AG20443 (cell line): ENCODE results near the gene SSTR4.
"Not testable (repeated sequence)": the region's sequence is repeated elsewhere in the genome, so short reads cannot be mapped to it uniquely, and the experiment has no call there.

ENCODE experiments used
- DNase-seq: peaks from one replicate; pipeline ENCODE4 v3.0.0; 2012; ENCODE audit warnings: low spot score, mixed read lengths

SSTR4 gene

GRCh38 chr20:23018941-23019340, 16.2 kb upstream of the SSTR4 start:
- DNase-seq, result no peak

- DNase-seq, result no peak
These were observed 15.7 kb upstream of the SSTR4 start for GRCh38 chr20:23019403-23019802.

- DNase-seq, result no peak
These were observed 14.7 kb upstream of the SSTR4 start for GRCh38 chr20:23020230-23021018.

- DNase-seq, result no peak
These were observed 13.6 kb upstream of the SSTR4 start for GRCh38 chr20:23021541-23021940.

- DNase-seq, result no peak
These were observed 13.2 kb upstream of the SSTR4 start for GRCh38 chr20:23021951-23022350.

- no peak for DNase-seq
These were observed 12.3 kb upstream of the SSTR4 start for GRCh38 chr20:23022849-23023248.

GRCh38 chr20:23023621-23024177, 11.4 kb upstream of the SSTR4 start:
- DNase-seq, result no peak

GRCh38 chr20:23024701-23025100, 10.4 kb upstream of the SSTR4 start:
- DNase-seq, result no peak

- DNase-seq, result not testable (repeated sequence)
These were observed 9.6 kb upstream of the SSTR4 start for GRCh38 chr20:23025503-23025902.

- no peak for DNase-seq
These were observed 7.4 kb upstream of the SSTR4 start for GRCh38 chr20:23027721-23028120.

- DNase-seq, result no peak
These were observed 6.7 kb upstream of the SSTR4 start for GRCh38 chr20:23028392-23028791.

- DNase-seq, result no peak
These were observed 5.8 kb upstream of the SSTR4 start for GRCh38 chr20:23029324-23029723.

GRCh38 chr20:23031346-23031745, 3.8 kb upstream of the SSTR4 start:
- DNase-seq, result no peak

- DNase-seq, result no peak
These were observed 2.9 kb upstream of the SSTR4 start for GRCh38 chr20:23032056-23032749.

GRCh38 chr20:23032750-23033078, 2.4 kb upstream of the SSTR4 start:
- no peak for DNase-seq

GRCh38 chr20:23033918-23034317, 1.2 kb upstream of the SSTR4 start:
- no peak for DNase-seq

GRCh38 chr20:23035731-23036130, 619 bp downstream of the SSTR4 start:
- no peak for DNase-seq

- DNase-seq, result no peak
These were observed 1.3 kb downstream of the SSTR4 start for GRCh38 chr20:23036371-23036770.

GRCh38 chr20:23037017-23037481, 1.9 kb downstream of the SSTR4 start:
- DNase-seq, result no peak

- DNase-seq, result no peak
These were observed 4.2 kb downstream of the SSTR4 start for GRCh38 chr20:23039136-23039875.

- no peak for DNase-seq
These were observed 4.9 kb downstream of the SSTR4 start for GRCh38 chr20:23039885-23040508.

GRCh38 chr20:23042270-23042669, 7.2 kb downstream of the SSTR4 start:
- no peak for DNase-seq
